Erythroblast (primary cell): ENCODE data around the gene ASZ1.

ENCODE experiments used
- DNase-seq, 2 experiments: peaks; one replicate each; lab custom pipeline; 2025; lab: John Stamatoyannopoulos, UW
- GATA1 ChIP-seq: IDR thresholded peaks from 2 replicates; pipeline ENCODE4 v1.6.1; 2011; ENCODE audit warnings: low read depth, mild to moderate bottlenecking, control low read depth, low read length, moderate library complexity
- POLR2A ChIP-seq: IDR thresholded peaks from 2 replicates; pipeline ENCODE4 v1.6.1; 2011; ENCODE audit warnings: mild to moderate bottlenecking, low read length

ASZ1 gene

GRCh38 chr7:117346161-117346560 lies 81.1 kb downstream of the ASZ1 start:
- TF ChIP-seq GATA1: no peak
- TF ChIP-seq POLR2A: no peak
- DNase-seq: no peak

- no peak for DNase-seq
- TF ChIP-seq GATA1 (no peak), POLR2A (no peak)
These were observed 89.3 kb downstream of the ASZ1 start for GRCh38 chr7:117338020-117338419.

- TF ChIP-seq GATA1: no peak
- TF ChIP-seq POLR2A: no peak
- DNase-seq: no peak
These were observed 94.1 kb downstream of the ASZ1 start for GRCh38 chr7:117333168-117333567.

- DNase-seq: no peak
- TF ChIP-seq GATA1: no peak
- no peak for TF ChIP-seq POLR2A
These were observed 95.3 kb downstream of the ASZ1 start for GRCh38 chr7:117332031-117332430.

- no peak for DNase-seq
- TF ChIP-seq GATA1 (no peak), POLR2A (no peak)
These were observed 101.5 kb downstream of the ASZ1 start for GRCh38 chr7:117325836-117326235.

- no peak for TF ChIP-seq GATA1
- no peak for TF ChIP-seq POLR2A
- DNase-seq: no peak
These were observed 102.3 kb downstream of the ASZ1 start for GRCh38 chr7:117324960-117325359.

GRCh38 chr7:117323851-117324711 lies 103.2 kb downstream of the ASZ1 start:
- no peak for DNase-seq
- TF ChIP-seq POLR2A: no peak

GRCh38 chr7:117323305-117323850 lies 103.9 kb downstream of the ASZ1 start:
- TF ChIP-seq POLR2A (no peak), GATA1 (no peak)

GRCh38 chr7:117322741-117323304 lies 104.5 kb downstream of the ASZ1 start, which contains the start of gene WNT2:
WNT2 (minus strand) TSS chr7:117323058; CDS start chr7:117322989, 69 bp downstream.
- peak in 1 of 2 experiments; percentile 6 for DNase-seq
- TF ChIP-seq POLR2A: no peak
- no peak for TF ChIP-seq GATA1

More at GRCh38 chr7:117323305-117323850, 103.9 kb downstream of the ASZ1 start:
- DNase-seq: peak; percentile 12 to 17

GRCh38 chr7:117320523-117320922 lies 106.8 kb downstream of the ASZ1 start:
- TF ChIP-seq GATA1 (no peak), POLR2A (no peak)

GRCh38 chr7:117319181-117319580 lies 108.1 kb downstream of the ASZ1 start:
- no peak for TF ChIP-seq POLR2A
- no peak for TF ChIP-seq GATA1
- DNase-seq: no peak

More at GRCh38 chr7:117320523-117320922, 106.8 kb downstream of the ASZ1 start:
- DNase-seq: no peak

- no peak for DNase-seq
- TF ChIP-seq POLR2A: no peak
- TF ChIP-seq GATA1: no peak
These were observed 113.7 kb downstream of the ASZ1 start for GRCh38 chr7:117313582-117313981.
